ENCODE measurements around the gene NAPSA.

Gene NAPSA

GRCh38 chr19:50313812-50314536, 51.5 kb downstream of the NAPSA start:
- DNase-seq = peak; percentile 67

- peak; percentile 34 for DNase-seq
These were observed 52.2 kb downstream of the NAPSA start for GRCh38 chr19:50312967-50313811.

GRCh38 chr19:50311723-50312635, 53.5 kb downstream of the NAPSA start:
- peak; percentile 63 for DNase-seq

- DNase-seq = peak; percentile 31
These were observed 54.5 kb downstream of the NAPSA start for GRCh38 chr19:50310759-50311465.

- DNase-seq = no peak
These were observed 55.9 kb downstream of the NAPSA start for GRCh38 chr19:50309396-50310125.

- no peak for DNase-seq
These were observed 56.4 kb downstream of the NAPSA start for GRCh38 chr19:50308991-50309390.

Measured in DMS53 (cell line).